Mammary epithelial cell (primary cell): ENCODE data around the gene TPTE2.

ENCODE experiments used
- EZH2 ChIP-seq: IDR thresholded peaks from 2 replicates; pipeline ENCODE4 v1.6.1; 2012; ENCODE audit warnings: low read length, inconsistent platforms, borderline replicate concordance
- TF ChIP-seq, protein P1 (sequence below), 2 donors: IDR thresholded peaks in 1 of 2; conservative IDR thresholded peaks in 1 of 2; 2 replicates each; pipeline ENCODE4 v1.5.1; 2011 to 2012; ENCODE audit warnings: inconsistent platforms in 2 of 2, low read length in 2 of 2, mild to moderate bottlenecking in 2 of 2, control low read depth in 1 of 2, low read depth in 1 of 2; ENCODE audit not compliant: insufficient read depth in 1 of 2; ENCODE audit errors: extremely low read depth in 1 of 2

DNA sequence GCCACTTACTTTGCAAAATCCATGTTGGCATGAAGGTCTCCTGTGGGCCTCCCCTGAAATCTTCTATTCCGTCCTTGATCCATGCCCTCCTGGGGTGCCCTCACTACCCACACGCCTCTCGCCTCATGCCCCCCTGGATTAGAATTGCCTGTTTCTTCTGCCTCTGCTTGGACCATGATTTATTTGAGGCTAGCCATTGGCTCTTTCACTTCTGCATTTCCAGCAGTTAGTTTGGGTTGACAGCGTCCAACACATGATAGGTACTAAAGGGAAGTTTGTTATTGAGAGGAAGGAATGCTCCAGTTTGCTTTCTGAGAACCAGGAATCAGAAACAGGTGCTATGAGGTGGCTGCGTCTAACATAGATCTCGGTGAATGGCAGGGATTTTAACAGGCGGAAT, 30.5 kb upstream of the TPTE2 start:
- TF ChIP-seq, protein P1, sequence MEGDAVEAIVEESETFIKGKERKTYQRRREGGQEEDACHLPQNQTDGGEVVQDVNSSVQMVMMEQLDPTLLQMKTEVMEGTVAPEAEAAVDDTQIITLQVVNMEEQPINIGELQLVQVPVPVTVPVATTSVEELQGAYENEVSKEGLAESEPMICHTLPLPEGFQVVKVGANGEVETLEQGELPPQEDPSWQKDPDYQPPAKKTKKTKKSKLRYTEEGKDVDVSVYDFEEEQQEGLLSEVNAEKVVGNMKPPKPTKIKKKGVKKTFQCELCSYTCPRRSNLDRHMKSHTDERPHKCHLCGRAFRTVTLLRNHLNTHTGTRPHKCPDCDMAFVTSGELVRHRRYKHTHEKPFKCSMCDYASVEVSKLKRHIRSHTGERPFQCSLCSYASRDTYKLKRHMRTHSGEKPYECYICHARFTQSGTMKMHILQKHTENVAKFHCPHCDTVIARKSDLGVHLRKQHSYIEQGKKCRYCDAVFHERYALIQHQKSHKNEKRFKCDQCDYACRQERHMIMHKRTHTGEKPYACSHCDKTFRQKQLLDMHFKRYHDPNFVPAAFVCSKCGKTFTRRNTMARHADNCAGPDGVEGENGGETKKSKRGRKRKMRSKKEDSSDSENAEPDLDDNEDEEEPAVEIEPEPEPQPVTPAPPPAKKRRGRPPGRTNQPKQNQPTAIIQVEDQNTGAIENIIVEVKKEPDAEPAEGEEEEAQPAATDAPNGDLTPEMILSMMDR (conservative IDR thresholded peaks at IDR 0.05 in 1 of 2, IDR thresholded peaks at IDR 0.05 in 1 of 2; ENCODE audit: extremely low read depth in 1 of 2, insufficient read depth in 1 of 2, low read depth in 1 of 2, low read length in 2 of 2) = no peak
- no peak for TF ChIP-seq EZH2
